GM18858 (cell line): Measurements from ENCODE around the gene DAPP1.
"Not testable (repeated sequence)": the region's sequence is repeated elsewhere in the genome, so short reads cannot be mapped to it uniquely, and the experiment has no call there.

ENCODE experiments used
- ATAC-seq: cut with Tn5 transposase; IDR thresholded peaks from one replicate; pipeline ENCODE4 v1.9.1; 2021; ENCODE audit not compliant: unreplicated experiment

The DAPP1 gene

DNA sequence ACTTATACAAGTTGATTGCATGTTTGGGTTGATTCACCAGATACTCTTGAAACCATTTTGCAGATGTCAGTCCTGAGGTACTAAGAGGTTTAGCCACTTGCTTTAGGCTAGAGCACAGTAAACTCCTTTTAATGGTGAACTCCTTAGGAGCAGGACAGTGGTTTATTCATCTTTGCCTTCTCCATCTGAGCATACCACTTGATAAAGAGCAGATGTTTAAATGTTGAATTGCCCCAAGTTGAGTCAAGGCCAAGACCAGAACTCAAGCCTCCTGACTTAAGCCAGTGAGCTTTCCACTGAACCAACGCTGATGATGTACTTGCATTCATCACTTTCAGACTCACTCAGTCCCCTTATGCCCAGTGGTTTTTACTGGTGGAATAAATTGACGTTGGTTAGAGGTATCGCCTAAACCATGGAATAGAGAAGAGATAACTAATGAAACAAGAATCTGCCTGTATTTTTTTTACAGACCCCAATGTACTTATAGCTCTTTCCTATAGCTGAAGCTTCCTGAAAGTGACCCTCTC, 7.5 kb downstream of the DAPP1 start:
- no peak for ATAC-seq

DNA sequence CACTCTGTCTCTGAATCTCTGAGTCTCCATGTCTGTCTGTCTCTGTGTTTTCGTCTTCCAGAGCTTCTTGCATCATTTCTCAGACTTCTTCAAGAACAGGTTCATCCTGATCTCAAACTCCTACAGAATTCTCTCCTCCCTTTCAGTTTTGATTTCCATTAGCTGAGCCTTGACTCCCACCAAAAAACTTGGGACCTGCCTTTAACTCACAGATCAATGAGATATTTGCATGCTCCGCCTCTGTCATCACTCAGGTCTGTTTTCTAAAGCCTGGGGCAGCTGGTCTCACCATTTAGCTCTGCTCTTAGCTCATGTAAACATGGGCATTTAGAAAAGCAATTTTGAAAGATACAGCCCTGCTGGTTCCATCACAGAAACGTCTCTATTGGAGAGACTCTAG, 8.6 kb downstream of the DAPP1 start:
- no peak for ATAC-seq

DNA sequence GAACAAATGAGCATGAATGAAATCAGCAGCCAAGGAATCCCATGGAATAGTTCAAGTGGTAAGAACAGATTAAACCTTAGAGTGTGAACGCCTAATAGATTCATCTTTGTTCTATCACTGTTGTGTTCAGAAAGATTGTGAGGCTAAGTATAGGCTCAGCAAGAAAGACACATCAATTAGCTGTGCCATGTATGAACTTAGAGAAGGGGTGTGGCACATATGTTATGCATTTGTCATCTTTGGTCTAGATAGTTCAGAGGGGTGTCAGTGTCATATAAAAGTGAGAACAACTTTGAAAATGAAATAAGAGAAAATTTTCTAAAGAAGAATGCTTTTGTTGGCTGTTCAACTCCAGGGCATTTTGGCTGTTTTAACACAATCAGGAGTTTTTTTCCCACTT, 9.4 kb downstream of the DAPP1 start:
- no peak for ATAC-seq

DNA sequence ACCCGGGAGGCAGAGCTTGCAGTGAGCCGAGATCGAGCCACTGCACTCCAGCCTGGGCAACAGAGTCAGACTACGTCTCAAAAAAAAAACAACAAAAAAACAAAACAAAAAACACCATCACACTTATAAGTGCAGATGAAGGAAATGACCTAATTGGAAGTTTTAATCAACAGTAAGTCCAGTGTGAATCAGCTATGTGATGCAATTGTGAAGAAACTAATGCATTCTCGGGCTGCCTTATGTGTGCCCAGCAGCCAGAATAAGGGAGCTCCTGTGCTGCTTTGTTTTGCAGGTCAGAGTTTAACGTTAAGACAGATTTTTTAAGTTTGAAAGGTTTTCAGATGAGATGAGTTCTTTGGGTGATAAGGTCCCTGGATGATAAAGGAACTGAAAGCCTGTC, 10.8 kb downstream of the DAPP1 start:
- no peak for ATAC-seq

DNA sequence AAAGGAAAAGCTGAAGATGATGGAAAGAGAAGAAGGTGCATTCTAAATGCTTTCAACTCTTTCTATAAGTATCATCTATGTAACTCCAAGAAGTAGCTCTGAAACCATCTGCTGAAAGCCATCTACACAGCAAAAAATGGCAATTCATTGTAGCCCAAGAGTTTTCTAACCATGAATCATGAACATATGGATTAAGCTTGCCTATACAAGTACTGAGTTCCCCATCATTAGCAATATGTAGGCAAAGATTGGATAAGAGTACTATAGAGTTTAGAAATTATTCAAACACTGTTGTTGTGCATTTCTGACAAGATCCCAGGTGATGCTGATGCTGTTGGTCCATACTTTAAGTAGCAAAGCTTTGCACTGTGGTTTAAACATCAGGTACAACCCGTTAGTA, 11.2 kb downstream of the DAPP1 start:
- ATAC-seq: no peak

DNA sequence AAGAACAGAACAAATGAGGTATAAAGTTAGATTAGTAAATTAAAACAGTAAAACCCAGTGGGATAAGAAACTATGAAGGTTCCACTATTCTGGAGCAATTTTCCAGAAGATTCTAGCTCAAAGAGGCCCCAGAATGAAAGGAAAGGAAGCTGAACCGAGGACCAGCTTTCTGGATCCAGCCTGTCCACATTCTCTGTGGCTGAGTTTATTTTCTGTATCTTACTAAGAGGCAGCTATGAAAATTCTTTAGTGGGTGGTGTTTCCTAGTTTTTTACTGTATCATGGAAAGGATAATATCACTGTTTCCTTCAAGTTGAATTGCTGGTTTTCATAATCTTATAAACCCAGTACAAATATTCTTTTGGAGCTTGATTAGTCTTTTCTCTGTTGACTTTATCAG, 11.8 kb downstream of the DAPP1 start:
- ATAC-seq: no peak

DNA sequence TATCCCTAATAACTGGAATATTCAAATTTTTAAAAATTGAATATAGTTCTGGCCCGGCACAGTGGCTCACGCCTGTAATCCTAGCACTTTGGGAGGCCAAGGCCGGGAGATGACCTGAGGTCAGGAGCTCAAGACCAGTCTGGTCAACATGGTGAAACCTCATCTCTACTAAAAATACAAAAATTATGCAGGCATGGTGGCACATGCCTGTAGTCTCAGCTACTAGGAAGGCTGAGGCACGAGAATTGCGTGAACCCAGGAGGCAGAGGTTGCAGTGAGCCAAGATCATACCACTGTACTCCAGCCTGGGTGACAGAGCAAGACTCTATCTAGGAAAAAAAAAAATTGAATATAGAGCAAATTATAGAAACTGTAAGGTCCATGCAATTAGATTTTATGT, 13.4 kb downstream of the DAPP1 start:
- not testable (repeated sequence) for ATAC-seq

DNA sequence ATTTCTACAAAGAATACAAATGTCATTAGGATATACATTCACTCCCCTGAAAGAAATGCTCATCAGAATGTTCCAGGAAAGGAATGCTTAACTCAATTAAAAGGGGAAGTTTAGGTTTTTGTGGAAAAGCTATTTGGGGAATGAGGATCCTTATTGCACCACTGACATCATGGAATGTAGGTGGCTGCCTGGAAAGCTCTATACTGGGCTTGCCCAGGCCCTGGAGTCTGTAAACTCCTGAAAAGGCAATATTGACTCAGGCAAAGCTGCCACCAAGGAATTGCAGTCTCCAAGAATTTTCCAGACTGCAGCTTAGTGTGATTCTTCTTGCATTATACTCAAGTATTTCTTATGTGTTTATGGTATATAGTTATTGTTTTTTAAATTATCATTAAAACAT, 15.7 kb downstream of the DAPP1 start:
- no peak for ATAC-seq

DNA sequence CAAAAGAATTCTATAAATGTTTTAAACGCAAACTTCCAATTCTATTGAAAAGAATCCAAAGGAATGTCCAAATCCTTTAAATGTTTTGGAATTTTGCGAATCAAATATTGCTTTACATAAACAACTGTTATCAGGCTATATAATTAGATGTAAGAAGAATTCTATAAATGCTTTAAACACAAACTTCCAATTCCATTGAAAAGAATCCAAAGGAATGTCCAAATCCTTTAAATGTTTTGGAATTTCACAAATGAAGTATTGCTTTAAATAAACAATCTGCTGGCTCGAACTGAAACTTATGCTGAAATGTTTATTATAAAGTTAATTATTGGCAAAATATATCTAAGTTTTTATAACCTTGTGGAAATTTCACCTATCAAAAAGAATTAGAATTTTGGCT, 16.1 kb downstream of the DAPP1 start:
- ATAC-seq: no peak

DNA sequence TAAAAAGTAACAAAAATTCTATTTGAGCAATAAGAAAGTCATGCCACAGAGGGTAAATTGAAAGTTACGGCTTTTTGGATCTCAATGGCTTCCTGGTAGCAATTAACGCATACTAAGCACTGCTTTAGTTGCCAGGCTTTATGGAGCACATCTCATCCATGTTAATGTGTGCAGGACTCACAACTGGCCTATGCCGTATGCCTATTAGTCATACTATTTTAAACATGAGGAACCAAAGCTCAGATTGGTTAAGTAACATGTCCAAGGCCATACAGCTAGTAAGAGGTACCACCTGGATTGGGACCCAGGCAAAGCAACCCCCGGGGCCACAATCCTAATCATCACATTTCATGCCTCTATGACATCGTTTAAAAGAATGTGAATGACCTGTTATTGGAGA, 17.1 kb downstream of the DAPP1 start:
- ATAC-seq: no peak

DNA sequence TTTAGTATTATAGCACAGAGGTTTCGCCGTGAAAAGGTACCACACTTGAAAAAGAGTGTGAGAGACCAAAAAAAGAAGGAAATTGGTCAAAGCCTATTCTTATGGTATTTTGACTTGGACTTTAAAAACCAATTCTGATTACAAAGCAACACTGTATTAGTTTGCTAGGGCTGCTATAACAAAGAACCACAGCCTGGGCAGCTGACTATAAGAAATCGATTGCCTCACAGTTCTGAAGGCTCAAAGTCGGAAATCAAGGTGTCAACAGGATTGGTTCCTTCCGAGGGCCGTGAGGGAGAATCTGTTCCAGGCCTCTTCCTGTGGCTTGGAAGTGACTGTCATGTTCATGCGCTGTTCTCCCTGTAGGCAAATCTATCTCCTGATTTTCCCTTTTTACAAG, 17.9 kb downstream of the DAPP1 start:
- ATAC-seq: no peak

DNA sequence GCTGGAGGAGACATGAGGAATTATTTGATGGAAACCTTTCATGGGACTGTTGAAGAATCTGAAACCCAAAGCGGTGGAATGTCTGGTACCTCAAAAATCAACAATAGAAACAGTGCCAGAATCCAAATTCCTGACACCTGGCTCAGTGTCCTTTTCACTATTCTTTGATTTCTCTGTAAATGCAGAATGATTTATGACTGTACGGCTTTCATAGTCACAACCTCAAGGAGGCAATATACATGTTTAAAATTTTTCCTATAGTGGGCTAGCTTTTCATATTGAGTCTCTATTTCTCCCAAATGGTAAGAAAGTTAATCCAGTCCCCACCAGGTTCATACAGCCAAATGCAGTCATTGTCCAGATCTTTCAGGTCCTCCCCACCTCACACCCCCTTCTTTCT, 19.3 kb downstream of the DAPP1 start:
- ATAC-seq: no peak

DNA sequence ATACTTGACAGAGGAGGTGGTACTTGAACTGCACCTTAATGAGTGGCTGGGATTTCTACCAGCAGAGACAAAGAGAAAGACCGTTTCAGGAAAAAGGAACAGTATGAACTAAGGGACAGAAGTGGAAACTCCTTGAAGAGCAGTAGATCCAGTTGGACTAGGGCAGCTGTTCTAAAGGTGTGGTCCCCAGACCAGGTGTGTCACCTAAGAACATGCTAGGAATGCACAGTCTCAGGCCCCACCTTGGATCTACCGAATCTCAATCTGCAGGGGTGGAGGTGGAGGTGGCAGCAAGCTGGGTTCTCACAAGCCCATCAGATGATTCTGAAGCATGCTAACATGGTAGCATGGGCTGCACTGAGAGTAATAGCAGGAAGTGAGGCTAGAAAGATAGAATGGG, 22.3 kb downstream of the DAPP1 start:
- no peak for ATAC-seq

DNA sequence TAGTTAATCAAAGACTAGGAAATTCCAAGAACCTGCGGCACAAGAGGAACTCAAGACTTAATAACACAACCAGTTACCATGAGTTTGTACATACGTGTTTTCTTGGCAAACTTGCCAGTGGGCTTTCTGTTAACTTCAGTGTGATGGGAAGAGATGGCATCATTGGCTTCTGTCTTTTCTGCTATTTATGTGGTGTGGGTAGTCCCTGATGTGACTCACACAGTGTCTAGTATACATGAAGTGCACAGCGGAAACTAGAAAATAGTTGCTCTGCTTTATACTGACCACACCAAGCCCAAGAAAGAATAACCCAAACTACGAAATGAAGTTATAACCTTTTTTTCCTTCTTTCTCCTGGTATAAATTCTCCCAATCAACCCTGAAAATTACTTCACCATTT, 24.5 kb downstream of the DAPP1 start:
- ATAC-seq: peak; percentile 31

DNA sequence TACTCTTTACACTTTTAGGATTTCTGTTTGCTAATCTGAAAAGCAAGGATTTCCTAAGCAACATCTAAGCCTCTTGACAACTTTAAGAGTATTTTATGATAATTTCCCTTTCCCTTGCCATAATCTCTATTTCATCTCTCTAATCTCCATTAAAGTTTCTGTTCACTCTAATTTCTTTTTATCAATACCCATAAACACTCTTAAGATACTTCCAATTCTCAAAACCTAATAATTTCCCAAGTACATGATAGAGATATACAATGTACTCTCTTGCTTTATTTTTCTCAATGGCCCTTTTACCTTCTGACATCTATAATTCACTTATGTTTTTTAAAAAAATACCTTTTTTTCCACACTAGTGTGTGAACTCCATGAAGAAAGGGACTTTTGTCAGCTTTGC, 26.8 kb downstream of the DAPP1 start:
- no peak for ATAC-seq

DNA sequence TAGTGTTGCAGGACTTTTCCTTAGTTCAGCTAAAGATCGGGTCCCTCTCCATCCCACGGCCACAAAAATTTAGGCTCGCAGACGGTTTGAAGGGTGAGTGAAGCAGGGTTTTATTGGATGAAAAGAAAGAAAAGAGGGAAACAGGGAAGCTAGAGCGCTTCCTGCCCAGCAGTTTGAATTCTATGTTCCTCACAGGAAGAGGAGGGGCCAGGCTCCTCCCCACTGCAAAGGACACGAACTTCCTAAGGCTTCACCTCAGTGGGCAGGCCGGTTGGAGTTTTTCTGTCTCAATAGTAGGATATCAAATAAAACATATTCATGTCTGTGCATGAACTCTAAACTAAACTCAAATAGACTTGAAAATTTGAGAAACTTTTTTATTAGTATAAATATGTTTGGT, 27.4 kb downstream of the DAPP1 start:
- ATAC-seq: no peak

DNA sequence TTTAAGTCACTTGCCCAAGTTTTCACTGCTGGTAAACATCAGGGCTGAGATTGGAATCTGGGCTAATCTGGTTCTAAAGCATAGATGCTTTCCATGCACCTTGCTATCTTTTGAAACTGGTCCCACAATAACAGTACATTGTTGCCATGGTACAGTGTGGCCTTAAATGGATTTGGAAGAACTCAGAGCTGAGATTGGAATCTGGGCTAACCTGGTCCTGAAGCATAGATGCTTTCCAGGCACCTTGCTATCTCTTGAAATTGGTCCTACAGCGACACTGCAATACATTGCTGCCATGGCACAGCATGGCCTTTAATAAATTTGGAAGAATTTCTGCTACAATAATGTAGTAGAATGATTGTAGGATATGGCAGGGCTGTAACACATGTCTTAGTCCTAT, 28.6 kb downstream of the DAPP1 start:
- no peak for ATAC-seq

DNA sequence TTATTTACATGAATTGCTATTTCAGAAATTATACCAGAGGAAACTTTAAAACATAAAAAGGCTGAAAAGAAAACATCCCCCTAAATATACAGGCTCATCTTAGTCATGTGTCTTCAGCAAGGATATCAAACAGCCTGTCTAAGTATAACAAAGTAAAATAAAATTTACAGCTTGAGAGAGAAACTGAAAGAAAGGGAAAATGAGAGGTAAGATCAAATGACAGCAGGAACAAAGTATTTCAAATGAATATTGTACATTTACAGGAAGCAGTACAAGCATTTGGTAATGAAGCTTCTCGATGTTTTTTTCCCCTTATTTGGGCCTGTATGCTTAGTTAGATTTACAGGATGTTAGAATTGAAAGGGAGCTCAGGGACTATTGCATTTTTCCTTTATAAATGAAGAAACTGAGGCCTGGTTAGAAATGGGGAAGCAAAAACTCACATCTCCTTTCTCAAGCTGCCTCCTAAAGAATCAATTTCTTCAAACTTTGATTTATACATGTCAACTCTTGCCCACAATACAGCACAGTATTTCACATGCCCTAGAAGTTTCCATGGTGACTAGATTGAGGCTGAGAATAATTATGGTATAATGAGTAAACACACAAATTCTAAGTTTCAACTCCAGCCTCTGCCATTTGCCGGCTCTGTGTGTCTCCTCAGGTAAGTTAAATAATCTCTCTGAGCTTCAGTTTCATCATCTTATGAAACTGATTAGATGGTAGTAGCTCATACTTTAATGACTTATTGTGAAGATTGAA, 29.3 kb downstream of the DAPP1 start:
- no peak for ATAC-seq

DNA sequence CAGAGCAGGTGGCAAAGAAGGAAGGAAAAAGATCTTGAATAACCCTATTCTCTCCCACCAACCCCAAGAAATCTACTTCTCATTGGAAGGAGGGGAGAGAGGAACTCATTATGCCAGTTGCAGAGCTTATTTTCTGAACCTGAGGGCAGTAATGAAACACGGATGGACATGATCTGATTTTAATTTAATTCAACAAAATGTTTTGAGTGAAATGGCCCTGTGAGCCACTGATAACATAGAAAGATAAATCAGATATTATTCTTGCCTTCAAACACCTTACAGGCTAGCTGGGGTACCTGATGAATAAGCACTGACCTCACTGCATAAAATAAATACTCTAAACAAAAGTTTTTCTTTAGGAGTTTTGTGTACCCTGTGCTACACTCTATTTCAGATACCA, 30.3 kb downstream of the DAPP1 start:
- ATAC-seq: no peak

DNA sequence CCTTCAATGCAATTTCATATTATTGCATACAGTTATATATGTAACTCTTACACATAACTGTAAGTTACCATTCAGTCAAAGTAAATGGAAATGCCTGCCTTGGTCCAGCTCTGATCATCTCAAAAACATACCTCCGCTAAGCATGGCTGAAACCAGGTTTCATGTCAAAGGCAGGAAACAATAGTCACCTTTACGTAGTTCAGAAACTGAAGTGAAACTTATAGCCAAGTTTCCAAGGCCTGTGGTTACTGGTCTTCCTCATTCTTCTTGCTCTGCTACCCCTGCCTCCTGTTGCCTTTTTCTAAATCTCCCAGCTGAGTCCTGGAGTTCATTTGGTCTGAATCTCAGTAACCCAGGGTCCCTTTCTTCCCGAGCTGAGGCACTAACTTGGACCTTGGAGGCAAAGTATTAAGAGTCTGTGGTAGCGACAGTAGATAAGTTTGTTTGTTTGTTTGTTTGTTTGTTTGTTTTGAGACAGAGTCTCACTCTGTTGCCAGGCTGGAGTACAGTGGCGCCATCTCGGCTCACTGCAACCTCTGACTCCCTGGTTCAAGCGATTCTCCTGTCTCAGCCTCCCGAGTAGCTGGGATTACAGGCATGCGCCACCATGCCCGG, 30.8 kb downstream of the DAPP1 start:
- ATAC-seq: peak; percentile 65

DNA sequence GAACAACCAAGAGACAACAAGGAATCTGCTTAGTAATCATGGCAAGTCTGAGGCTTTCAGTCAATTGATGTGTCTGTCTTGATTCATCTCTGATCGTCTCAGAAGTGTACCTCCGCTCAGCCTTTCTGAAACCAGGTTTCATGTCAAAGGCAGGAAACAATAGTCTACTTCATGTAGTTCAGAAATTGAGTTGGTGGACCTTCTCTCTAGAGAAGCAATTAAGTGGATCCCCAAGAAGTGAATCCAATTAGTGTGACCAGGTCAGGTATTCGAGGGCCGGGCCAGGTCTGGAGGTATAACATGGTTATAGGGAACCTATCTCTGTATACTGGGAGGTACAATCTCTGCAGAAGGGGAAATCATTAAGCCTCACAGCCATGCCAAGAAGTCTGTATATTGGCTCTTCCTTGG, 32.0 kb downstream of the DAPP1 start:
- peak; percentile 35 for ATAC-seq

DNA sequence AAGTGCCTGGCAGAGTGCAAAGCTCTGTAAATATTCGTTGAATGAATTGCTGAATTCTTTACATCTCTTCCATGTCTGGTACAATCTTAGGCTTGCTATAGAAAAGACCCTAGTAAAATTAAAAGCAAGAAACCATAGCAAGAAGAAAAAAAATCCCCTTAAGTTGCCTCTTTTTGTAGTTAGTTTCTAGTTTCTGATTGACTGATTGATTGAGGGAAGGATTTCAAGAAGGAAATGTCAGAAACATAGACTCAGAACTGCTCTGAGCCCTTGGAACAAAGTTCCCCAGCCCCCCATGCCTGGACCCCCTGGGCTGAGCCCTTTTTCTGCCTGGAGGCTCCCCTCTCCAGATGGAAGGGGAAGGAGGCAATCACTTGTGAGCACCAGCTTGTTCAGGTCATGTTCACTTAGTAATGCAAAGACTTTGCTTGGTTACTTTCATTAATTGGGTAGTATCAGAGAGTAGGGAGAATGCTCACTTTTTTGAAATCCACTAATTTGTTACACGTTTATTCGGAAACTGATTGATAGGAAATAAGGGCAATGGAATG, 35.6 kb downstream of the DAPP1 start:
- ATAC-seq: no peak
